HG03045 (cell line): Measurements from ENCODE around the gene BICD2.
A peak's percentile ranks its signal among the peaks of the same experiment; 100 is the strongest.

Experiments used
- ATAC-seq: cut with Tn5 transposase; IDR thresholded peaks from one replicate; pipeline ENCODE4 v1.9.1; 2021; ENCODE audit warnings: mild to moderate bottlenecking, moderate library complexity; ENCODE audit not compliant: unreplicated experiment

BICD2 gene

GRCh38 chr9:92716557-92716956 is 48.1 kb downstream of the BICD2 start:
- ATAC-seq = peak; percentile 51

DNA sequence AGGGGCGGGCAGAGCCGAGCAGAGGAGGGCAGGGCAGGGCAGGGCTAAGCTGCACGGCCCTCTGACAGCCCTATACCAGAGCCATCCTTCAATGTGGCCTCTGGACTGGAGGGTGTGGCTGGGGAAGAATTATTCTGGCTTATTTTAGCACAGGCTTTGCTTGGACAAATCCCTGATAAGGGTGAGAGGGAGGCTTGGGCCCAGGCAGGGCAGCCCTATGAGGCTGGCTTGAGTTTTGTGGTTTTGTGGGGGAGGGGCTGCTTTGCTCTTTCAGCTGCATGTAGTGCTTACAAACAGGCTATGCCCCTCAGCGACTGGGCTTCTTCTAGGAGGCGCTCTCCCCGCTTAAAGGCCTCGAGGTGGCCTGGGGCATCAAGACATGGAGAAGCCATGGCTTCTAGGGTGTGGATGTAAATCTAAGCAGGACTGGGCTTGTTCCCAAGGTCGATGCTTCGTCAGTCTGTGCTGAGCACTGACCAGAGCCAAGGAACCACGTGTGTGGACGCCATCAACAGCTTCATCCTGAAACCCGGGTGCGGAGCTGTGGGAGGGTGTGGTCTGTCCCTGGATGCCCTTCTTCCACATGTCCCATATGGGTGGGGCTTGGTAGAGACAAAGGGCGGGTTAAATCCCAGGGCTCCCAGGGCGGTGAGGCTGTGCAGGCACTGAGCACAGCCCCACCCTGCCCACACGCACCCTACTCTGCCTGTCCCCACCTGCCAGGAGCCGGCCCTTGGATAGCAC is 49.0 kb downstream of the BICD2 start:
- no peak for ATAC-seq

GRCh38 chr9:92714787-92715487 is 49.7 kb downstream of the BICD2 start:
- ATAC-seq = no peak

DNA sequence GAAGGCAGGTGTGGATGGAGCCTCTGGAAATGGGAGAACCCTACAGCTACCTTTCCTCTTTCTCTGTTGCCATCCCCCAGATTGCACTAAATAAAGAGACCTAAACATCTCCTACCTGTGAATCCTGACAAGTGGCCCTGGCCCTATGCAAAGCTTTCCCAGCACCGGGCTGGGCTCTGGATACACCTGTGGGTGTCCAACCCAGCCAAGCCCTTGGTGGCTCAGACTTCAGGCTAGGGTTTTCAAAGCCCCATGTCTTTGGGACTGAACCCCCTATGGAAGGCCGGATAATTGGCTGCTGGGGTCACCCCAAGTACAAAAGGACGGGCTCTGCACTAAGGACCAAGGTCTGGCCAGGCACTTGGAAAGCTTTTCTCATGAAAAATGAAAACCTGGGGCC is 50.6 kb downstream of the BICD2 start:
- no peak for ATAC-seq

- no peak for ATAC-seq
Measured at GRCh38 chr9:92713528-92713927, 51.1 kb downstream of the BICD2 start.

- no peak for ATAC-seq
Measured at GRCh38 chr9:92712767-92713166, 51.9 kb downstream of the BICD2 start.

DNA sequence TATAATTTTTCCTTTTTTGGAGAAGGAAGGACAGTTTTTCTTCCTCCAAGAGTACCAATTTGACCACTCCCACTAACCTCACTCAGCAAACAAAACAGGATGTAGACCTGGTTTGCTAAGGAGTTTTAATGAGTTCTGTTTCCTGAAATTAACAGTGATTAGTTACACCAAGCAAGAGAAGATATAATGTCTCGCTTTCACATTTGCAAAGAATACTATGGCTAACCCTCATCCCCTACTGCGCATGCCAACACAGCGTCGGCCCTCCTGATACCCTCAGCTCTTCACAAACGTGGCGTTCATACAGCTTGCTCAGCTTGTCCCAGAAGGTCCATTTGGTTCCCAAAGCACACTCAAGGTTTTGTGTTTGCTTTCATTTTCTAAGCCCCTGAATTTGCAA is 52.8 kb downstream of the BICD2 start:
- ATAC-seq = no peak

DNA sequence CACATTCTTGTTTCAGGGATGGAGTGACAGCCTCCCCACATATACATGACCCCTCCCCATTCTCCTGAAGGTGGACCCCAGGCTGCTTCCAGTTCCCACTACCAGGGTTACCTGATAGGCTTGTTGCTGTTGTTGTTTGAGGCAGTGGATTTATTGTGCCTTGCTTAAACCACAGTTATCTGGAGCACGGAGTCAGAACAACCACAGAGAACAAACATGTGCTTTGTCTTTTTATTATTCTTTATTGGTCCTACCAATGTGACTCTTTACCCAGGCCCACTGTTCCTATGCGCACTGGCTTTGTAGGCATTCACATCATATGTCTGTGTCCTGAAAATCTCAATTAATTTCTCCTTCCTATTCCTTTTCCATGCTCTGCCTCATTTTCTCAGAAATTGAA is 53.5 kb downstream of the BICD2 start:
- ATAC-seq = no peak

- no peak for ATAC-seq
Measured at GRCh38 chr9:92710368-92710767, 54.3 kb downstream of the BICD2 start.

DNA sequence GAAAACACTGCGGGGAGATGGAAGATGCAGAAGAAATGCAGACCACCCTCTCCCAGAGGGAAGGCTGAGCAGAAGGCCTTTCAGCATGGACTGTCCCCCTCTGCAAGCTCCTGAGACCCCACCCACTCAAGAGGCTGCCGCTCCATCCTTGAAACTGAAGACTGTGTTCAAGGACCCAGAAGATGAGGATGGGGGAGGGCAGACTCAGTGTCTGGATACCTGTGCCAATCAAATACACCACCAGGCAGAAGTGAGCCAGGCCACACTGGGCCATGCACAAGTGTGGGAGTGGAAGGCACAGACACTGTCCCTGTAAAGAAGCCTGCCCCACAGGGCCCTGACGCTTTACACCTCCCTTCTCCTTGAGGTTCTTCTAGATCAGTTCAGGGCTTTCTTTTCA is 54.7 kb downstream of the BICD2 start:
- ATAC-seq = no peak

DNA sequence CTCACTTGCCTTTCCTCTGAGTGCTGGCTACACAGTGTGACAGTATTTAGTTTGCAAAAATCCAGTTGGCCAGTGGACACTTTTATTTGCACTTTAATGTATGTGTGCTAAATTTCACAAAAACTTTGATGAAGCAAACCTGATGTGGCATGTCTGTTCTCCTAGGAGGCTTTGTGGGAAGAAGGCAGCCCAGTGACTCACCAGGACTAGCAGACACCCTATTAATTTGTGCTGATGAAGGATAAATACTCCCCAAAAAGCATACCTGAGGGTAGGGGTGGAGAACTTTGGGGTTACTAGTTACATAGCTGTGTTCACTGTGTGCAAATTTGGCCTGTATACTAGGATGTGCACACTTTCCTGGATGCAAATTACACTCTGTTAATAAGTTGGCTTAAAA is 55.4 kb downstream of the BICD2 start:
- no peak for ATAC-seq

GRCh38 chr9:92707530-92707929 is 57.1 kb downstream of the BICD2 start:
- ATAC-seq = no peak

- no peak for ATAC-seq
Measured at GRCh38 chr9:92706218-92706940, 58.3 kb downstream of the BICD2 start.

GRCh38 chr9:92704528-92704927 is 60.1 kb downstream of the BICD2 start:
- ATAC-seq = no peak

- ATAC-seq = no peak
Measured at GRCh38 chr9:92696619-92697018, 68.0 kb downstream of the BICD2 start.

- ATAC-seq = no peak
Measured at GRCh38 chr9:92686954-92687353, 77.7 kb downstream of the BICD2 start.

- ATAC-seq = no peak
Measured at GRCh38 chr9:92685022-92685421, 79.6 kb downstream of the BICD2 start.

GRCh38 chr9:92682269-92682668 is 82.4 kb downstream of the BICD2 start:
- ATAC-seq = no peak

DNA sequence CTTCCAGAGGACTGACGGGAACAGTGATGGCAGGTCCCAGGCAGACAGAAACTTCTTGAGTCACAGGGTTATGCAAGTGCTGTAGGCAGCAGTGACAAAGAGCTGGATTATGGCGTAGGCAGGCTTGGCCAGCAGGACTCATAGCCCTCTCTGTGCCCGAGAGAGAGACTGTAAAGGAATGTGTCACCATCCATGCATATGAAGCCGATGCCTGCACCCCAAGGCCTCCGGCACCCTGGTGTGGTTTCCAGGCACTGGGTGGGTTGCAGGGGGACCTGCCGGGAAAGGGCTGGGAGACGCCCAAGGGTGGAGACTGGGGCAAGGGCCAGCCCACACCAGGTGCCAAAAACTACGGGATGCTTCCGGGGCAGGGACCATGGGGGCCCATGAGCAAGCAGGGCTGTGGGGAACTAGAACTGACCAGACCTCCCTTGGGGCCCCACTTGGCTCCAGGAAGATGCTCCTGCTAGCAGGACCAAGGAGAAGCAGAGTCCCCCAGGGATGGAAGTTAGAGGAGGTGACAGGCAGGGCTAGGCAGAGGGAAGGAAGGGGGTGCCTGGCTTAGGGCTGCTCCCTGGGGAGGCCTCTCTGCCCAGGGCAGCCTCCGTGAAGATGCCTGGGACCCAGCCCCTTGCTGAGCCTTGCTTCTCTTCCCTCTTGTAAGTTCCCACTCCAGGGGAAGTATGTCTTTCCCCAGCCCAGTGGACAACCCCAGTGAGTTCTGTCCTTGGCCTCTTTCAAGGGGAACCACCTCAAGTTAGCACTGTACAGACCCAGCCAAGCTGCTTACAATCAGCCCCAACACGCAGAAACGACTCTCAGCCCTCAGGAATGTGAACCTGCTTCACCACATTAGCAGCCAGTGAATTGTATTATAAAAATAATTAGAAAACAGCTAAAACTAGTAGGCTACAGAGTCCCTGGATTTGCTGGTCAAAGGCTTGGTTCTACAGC is 84.2 kb downstream of the BICD2 start:
- ATAC-seq = no peak

DNA sequence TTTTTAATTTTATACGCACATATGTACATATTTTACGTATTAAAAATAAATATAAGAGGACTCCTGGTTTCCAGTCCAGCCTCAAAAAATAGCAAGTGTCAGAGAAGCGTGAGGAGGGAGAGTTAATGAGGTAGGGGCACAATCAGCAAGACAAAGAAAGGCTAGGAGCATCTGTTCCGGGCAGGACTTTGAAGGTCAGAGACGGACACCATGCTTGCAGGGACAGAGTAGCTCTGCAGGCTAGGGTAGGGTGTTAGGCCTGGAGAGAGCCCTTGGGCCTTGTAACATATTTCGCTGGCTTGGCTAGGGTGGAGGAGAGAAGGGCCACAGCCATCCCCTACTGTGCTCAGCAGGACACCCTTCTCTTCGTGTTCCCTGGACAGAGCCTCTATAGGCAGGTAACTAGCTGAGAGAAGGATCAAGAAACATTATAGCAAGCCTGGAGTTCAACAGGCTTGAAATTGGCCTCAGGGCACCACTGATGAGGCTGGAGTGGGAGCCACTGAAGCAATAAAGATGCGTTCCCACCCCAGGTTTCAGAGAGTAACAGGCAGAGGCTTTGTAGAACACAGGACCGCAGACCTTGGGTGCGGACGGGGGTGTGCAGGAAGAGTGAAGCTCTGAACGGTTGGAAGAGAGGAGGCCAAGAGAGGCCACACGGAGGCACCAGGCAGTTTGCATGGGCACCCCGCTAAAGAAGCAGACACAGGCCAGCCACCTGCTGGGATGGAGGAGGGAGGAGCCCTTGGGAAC is 85.0 kb downstream of the BICD2 start:
- ATAC-seq = no peak
